Epithelial cell of proximal tubule (primary cell): ENCODE results near the gene ASCC3. TPM values are rescaled to one million over a fixed set of nuclear protein-coding genes. Genes with fewer than 3 reads are reported as not detected.
"Not testable (repeated sequence)": the region's sequence is repeated elsewhere in the genome, so short reads cannot be mapped to it uniquely, and the experiment has no call there.

Source experiments
- DNase-seq: peaks from one replicate; pipeline ENCODE4 v3.0.0-alpha.2; 2011; ENCODE audit warnings: low read depth
- H3K4me3 ChIP-seq: 2 replicates; pipeline ENCODE4 v1.5.1; 2011; ENCODE audit warnings: low read depth, mild to moderate bottlenecking, low read length
- total RNA-seq: library from RNA; depleted of rRNA; stranded (reverse); fragments of >200 nt; gene quantifications from 2 replicates; pipeline ENCODE4 v1.2.3, GENCODE V29; 2015
- TF ChIP-seq, protein P1 (sequence below): conservative IDR thresholded peaks from 2 replicates; pipeline ENCODE4 v1.5.1; 2012; ENCODE audit warnings: low read depth, mild to moderate bottlenecking, low read length

ASCC3 gene
- total RNA-seq, 1 donor from 2014 or later, result 28.6 TPM

DNA sequence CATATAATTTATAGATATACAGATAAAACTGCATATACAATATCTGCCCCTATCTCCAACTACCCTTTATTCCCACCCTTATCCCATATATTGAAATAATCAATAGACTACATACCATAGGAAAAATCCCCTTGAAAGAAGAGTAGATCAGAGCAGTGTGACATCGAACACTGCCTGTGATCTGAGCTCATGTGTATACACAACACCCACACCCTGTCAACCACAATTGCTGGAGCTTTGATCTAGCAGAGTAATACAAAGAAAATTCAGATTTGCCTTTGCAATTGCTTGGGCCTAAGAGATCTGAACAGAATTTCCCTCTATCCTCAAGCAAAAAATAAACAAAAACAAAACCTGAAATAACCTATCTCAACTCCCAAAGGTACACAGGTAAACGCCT lies 119.3 kb downstream of the ASCC3 start:
- TF ChIP-seq, protein P1, sequence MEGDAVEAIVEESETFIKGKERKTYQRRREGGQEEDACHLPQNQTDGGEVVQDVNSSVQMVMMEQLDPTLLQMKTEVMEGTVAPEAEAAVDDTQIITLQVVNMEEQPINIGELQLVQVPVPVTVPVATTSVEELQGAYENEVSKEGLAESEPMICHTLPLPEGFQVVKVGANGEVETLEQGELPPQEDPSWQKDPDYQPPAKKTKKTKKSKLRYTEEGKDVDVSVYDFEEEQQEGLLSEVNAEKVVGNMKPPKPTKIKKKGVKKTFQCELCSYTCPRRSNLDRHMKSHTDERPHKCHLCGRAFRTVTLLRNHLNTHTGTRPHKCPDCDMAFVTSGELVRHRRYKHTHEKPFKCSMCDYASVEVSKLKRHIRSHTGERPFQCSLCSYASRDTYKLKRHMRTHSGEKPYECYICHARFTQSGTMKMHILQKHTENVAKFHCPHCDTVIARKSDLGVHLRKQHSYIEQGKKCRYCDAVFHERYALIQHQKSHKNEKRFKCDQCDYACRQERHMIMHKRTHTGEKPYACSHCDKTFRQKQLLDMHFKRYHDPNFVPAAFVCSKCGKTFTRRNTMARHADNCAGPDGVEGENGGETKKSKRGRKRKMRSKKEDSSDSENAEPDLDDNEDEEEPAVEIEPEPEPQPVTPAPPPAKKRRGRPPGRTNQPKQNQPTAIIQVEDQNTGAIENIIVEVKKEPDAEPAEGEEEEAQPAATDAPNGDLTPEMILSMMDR, result no peak
- DNase-seq, result no peak
- H3K4me3 ChIP-seq, result no peak overlapping the region

DNA sequence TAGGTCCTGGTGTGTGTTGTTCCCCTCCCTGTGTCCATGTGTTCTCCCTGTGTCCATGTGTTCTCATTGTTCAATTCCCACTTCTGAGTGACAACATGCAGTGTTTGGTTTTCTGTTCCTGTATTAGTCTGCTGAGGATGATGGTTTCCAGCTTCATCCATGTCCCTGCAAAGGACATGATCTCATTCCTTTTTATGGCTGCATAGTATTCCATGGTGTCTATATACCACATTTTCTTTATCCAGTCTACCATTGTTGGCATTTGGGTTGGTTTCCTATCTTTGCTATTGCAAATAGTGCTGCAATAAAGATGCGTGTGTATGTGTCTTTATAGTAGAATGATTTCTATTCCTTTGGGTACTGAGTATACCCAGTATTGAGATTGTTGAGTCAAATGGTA lies 122.7 kb downstream of the ASCC3 start:
- DNase-seq, H3K4me3 ChIP-seq: not testable (repeated sequence)

DNA sequence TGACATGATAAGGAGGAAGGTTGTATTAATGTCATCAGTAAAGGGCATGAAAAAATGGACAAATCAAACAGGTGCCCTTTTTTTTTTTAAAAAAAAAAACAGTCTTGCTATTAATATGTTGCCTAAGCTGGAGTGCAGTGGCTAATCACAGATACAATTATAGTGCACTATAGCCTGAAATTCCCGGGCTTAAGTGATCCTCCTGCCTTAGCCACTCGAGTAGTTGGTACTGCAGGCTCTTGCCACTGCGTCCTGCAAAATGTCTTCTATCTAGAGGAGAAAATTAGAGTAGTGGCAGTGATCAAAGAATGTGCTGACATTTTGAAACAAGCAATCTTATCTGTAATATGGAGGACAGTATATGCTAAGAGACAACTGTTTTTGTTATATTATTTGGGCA lies 127.7 kb downstream of the ASCC3 start:
- DNase-seq, result no peak
- TF ChIP-seq, protein P1, result no peak
- no peak overlapping the region for H3K4me3 ChIP-seq

DNA sequence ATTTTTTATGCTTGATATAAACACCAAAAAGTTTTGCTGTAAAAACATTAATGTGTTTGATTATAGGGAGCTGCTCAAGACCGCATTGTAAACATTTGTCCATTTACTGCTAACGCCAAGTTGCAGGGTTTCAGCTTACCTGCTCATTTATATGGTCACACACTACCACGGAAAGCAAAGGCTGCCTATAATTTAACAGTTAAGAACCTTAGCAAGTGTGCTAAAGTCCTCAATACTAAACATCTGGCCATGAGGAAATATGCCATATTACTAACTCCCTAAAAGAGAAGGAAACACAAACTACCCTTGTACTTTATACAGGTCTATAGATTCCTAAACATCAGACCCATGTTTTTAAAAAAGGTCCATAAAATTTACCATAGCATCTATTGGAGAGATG lies 129.5 kb downstream of the ASCC3 start:
- no peak for DNase-seq
- no peak overlapping the region for H3K4me3 ChIP-seq
- TF ChIP-seq, protein P1, result no peak

- DNase-seq, result no peak
- TF ChIP-seq, protein P1, result no peak
- no peak overlapping the region for H3K4me3 ChIP-seq
Measured at GRCh38 chr6:100745419-100746041, 135.6 kb downstream of the ASCC3 start.

GRCh38 chr6:100740439-100740838 lies 140.7 kb downstream of the ASCC3 start:
- DNase-seq, result no peak
- TF ChIP-seq, protein P1, result no peak
- H3K4me3 ChIP-seq, result no peak overlapping the region

GRCh38 chr6:100737720-100738119 lies 143.4 kb downstream of the ASCC3 start:
- H3K4me3 ChIP-seq, DNase-seq: not testable (repeated sequence)

GRCh38 chr6:100731411-100731810 lies 149.7 kb downstream of the ASCC3 start:
- no peak for DNase-seq
- TF ChIP-seq, protein P1, result no peak
- no peak overlapping the region for H3K4me3 ChIP-seq
